NOMO-1 treated with dmso at 0.1 percent for 144 hours (cell line): ENCODE results near the gene MYD88.
"Not testable (repeated sequence)": the region's sequence is repeated elsewhere in the genome, so short reads cannot be mapped to it uniquely, and the experiment has no call there.

Experiments used
- DNase-seq: peaks from one replicate; lab custom pipeline; 2025; ENCODE audit not compliant: unreplicated experiment; lab: John Stamatoyannopoulos, UW

The MYD88 gene

DNA sequence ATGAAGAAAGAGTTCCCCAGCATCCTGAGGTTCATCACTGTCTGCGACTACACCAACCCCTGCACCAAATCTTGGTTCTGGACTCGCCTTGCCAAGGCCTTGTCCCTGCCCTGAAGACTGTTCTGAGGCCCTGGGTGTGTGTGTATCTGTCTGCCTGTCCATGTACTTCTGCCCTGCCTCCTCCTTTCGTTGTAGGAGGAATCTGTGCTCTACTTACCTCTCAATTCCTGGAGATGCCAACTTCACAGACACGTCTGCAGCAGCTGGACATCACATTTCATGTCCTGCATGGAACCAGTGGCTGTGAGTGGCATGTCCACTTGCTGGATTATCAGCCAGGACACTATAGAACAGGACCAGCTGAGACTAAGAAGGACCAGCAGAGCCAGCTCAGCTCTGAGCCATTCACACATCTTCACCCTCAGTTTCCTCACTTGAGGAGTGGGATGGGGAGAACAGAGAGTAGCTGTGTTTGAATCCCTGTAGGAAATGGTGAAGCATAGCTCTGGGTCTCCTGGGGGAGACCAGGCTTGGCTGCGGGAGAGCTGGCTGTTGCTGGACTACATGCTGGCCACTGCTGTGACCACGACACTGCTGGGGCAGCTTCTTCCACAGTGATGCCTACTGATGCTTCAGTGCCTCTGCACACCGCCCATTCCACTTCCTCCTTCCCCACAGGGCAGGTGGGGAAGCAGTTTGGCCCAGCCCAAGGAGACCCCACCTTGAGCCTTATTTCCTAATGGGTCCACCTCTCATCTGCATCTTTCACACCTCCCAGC lies 2.9 kb downstream of the MYD88 start:
- DNase-seq, result no peak

DNA sequence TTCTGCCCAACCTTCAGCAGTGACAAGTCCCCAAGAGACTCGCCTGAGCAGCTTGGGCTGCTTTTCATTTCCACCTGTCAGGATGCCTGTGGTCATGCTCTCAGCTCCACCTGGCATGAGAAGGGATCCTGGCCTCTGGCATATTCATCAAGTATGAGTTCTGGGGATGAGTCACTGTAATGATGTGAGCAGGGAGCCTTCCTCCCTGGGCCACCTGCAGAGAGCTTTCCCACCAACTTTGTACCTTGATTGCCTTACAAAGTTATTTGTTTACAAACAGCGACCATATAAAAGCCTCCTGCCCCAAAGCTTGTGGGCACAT lies 3.5 kb downstream of the MYD88 start:
- no peak for DNase-seq

GRCh38 chr3:38142959-38143358 lies 4.5 kb downstream of the MYD88 start:
- DNase-seq, result no peak

DNA sequence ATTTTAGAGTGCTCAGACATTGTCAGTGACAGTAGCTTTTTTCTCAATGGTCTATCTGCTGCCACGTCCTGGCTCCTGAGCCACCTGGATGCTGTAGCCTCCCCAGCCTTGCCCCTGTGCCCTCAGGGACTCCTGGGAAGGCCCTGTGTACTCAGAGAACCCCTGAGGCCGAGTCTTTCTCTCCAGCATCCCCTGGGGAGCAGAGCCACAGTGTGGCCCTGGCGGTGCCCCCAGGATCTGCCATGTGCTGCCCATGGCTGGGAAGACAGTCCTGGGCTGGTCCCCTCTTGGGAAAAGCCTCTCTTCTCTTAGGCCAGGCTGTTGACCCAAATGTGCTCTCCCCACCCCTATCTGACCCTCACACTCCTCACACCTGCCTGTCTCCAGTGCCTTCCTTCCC lies 5.0 kb downstream of the MYD88 start:
- no peak for DNase-seq

DNA sequence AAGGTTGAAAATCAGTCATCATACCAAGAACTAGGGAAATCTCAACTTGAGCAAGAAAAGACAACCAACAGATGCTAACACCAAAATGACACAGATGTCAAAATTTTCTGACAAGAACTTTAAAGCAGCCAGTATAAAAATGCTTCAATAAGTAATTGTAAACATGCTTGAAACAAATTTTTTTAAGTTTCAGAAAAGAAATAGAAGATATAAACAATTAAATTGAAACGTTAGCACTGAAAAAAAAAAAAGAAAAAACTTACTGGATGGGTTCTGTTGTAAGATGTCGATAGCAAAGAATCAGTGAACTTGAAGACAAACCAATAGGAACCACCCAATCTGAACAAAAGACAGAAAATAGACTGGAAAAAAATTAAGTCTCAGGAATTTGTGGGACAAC lies 8.0 kb downstream of the MYD88 start:
- no peak for DNase-seq

DNA sequence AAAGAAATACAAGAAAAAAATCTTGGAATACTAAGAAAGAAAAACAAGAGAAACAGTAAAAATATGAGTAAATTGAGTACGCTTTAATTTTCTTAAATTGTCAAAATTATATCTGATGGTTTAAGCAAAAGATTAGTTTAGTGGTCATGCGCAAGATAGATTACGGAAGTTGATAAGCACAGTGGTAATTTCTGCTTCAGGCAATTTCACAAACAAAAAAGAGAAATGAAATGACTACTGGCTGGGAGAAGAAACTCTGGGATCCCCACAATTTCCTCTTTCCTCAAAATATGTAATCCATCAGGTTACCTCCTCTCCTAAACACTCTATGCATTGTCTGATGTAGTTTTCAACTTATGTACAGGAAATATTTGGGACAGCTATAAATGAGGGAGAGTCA lies 9.0 kb downstream of the MYD88 start:
- DNase-seq, result peak; percentile 71

DNA sequence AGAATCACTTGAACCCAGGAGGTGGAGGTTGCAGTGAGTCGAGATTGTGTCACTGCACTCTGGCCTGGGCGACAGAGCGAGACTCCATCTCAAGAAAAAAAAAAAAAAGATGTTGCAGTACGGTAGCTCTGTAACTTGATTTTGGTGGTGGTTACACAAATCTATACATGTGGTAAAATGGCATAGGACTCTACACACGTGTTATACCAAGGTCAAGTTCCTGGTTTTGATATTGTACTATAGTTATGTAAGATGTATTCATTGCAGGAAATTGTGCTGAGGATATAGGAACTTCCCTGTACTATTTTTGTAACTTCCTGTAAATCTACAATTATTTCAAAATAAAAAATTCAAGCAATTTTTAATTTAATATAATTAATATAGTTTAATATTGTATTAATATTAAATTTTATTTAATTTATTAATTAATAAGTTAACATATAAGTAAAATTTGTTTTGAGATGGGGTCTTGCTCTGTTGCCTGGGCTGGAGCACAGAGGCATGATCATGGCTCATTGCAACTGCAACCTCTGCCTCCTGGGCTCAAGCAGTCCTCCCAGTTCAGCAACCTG lies 9.9 kb downstream of the MYD88 start:
- DNase-seq, result peak; percentile 68

- DNase-seq, result peak; percentile 50
Observed at GRCh38 chr3:38149708-38150107, 11.2 kb downstream of the MYD88 start.

DNA sequence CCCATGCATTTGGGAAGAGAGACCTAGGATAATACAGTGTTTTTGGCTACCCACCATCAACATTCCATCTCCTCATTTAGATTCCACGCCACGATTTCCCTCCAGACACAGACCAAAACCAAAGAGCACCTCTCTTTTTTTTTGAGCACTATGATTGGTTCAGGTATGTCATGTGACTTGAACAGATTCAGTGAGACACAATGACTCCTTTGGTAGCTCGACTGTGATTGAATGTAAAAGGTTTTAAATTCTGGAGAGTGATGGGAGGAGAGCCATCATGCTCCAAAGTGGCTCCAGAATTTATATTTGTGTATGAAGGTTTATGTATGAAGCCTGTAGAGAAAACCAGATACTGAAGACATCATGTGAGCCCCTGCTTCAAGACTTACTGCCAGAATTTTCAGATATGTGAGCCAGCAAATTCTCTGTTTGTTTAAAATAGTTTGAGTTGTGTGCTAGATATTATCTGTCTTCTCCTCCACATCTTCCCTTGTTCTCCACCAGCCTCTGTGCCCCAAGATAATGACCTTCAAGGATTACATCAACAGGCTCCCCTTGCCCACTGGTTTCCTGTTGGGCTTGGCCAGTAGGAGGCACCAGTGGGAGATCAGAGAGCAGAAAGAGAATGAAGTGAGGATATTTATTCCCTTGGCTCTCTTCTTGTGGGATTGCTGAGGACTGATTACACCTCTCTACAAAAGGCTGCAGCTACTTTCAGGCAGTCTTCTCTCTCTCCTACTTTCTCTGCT lies 12.5 kb downstream of the MYD88 start:
- DNase-seq, result no peak

GRCh38 chr3:38151667-38152265 lies 13.3 kb downstream of the MYD88 start:
- DNase-seq, result peak; percentile 12

GRCh38 chr3:38152609-38153008 lies 14.1 kb downstream of the MYD88 start:
- no peak for DNase-seq

GRCh38 chr3:38153221-38153620 lies 14.8 kb downstream of the MYD88 start:
- DNase-seq, result no peak

DNA sequence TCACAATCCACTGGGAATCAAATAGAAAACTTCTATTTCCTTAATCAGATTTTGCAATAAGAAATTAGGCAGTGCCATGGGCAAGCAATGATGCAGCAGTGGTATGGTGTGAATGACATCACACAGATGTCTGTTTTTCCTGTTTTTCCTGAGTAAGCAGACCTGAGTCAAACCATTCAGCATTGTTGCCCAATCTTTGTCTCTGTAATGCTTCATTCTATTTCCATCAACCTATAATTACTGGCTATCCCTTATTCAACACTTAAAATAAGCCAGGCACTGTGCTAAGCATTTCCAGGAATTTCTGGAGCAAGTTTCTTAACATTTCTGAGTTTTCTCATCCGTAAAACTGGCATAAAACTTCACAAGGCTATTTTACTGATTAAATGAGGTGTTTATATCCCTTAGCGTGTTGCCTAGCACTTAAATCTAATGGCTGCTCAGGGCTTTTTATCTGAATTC lies 15.6 kb downstream of the MYD88 start:
- peak; percentile 4 for DNase-seq

DNA sequence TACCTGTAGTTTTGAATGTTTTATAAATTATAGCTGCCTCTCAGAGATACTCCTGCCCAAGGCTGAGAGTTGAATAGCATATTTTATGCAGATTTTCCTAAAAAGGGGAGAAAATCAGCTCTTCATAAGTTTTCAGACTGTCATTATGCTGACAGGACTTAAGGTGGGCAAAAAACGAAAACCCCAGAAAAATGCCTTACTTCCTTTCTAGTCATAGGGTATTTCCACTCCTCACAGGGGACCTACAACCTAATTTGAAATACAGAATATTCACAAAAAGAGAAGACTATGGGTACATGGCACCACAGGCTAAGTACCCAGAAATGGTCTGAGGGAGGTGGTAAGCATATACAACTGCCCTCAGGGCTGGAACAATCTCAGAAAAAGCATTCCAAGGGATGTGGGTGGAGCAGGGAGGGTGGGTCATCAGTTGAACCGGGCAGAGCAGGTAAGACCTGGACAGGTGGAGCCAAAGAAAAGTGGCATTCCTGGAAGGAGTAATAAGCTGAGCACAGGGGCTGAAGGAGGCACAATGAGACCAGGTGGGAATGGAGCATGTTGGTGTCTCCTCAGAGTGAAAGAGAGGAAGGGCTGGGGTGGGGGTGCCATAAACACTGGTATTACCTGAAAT lies 16.3 kb downstream of the MYD88 start:
- no peak for DNase-seq

GRCh38 chr3:38155825-38156224 lies 17.4 kb downstream of the MYD88 start:
- no peak for DNase-seq

DNA sequence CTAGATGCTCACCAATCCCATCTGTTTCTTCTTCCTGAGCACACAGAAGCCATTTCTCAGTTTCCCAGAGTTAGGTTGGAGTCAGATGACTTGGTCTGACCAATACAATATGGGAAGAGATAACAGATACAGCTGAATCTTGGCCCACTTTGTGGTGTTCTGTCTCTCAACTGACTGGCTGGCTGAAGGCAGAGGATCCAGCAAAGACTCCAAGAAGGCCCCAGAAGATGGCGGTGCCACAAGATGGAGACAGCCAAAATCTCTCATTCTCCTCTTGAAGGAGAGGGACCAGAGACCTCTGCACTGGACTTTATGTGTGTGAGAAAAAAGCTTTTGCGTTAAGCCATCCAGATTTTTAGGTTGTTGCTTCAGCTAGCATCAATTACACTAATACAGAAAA lies 18.7 kb downstream of the MYD88 start:
- DNase-seq, result no peak

DNA sequence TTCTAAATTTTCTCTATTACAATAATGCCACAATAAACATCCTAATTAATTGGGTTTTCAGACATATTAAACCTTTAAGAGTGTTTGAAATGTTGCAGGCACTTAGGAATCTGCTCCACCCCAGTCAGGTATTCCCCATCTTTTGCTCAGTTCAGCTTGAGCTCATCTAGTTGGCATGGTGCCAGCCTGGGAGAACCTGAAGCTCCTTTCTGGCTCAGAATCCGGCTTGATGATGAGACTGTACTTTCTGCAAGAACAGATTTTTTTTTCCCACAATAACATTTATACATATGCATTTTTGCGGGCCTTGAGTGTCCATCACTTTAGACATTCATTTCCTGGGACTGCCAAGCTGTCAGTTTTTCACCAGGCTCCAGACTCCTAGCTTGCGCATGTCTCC lies 19.1 kb downstream of the MYD88 start:
- no peak for DNase-seq

DNA sequence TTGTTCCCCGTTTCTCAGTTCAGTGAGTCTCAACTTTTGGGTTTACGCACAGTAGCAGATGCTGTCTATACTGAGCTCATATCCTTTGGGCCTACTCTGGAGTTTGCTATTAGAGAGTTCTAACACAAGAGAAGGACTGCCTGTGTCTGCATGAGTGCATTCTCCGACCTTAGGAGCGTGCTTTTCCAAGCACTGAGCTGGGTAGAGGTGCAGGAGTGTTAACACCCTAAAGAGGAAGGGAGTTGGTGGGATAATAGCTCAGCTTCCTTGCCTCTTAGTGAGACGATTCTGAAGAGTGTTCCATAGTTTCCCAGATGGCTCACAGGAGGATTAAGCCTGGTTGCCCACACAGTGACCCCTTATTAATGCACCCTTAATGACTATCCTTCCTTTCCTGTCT lies 20.0 kb downstream of the MYD88 start:
- DNase-seq, result no peak

GRCh38 chr3:38160704-38161103 lies 22.2 kb downstream of the MYD88 start:
- DNase-seq, result not testable (repeated sequence)

DNA sequence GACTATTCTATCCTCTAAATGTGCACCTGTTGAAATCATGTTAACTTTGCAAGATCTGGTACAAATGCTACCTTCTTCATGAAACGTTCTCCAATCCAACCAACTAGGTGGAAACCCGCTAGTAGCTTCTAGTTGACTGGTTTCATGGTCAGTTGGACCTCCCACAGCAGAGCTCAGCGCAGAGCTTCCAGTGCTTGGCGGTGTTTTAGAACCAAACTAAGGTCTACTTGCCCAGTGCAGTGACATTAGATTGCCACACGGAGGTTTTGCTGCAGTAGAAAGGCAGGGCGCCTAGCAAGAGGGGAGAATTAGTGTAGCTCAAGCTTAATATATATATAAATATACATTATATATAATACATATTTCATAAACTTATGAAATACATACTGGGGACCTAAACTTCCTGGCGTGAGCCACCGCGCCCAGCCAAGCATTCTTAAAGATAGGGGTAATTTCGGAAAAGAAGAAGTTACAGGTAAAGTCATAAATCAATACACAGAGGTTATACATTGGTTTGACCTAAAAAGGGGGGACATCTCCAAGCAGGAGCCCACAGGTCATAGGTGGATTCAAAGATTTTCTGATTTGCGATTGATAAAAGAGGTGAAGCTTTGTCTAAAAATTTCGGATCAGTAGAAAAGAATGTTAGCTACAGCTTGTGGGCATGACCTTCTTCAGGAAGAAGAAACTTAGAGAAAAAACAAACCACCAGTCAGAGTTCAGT lies 24.8 kb downstream of the MYD88 start:
- DNase-seq, result peak; percentile 38
